NCI-H146 treated with DMSO at 0.1 percent for 48 hours (cell line): ENCODE data around the gene PADI3.
"Not testable (repeated sequence)": the region's sequence is repeated elsewhere in the genome, so short reads cannot be mapped to it uniquely, and the experiment has no call there.

Experiments used
- DNase-seq: peaks from one replicate; lab custom pipeline; 2025; ENCODE audit not compliant: unreplicated experiment; lab: John Stamatoyannopoulos, UW

PADI3 gene

DNA sequence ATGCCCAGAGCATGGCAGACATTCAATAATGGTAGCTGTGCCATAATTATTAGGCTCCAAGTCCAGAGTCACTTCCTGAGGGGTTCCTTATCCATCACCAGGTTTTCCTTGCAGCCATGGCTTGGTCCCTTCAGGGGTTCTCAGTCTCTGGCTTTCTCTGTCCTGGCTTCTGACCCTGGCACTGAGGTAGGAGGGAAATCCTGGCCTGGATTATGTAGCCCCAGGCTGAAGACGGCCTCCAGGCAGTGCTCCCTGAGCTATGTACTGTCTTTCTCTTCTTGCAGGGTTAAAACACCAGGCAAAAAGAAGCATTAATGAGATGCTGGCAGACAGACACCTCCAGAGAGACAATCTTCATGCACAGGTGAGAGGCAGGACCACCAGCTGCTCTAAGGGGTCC is 9.5 kb upstream of the PADI3 start:
- peak; percentile 72 for DNase-seq

DNA sequence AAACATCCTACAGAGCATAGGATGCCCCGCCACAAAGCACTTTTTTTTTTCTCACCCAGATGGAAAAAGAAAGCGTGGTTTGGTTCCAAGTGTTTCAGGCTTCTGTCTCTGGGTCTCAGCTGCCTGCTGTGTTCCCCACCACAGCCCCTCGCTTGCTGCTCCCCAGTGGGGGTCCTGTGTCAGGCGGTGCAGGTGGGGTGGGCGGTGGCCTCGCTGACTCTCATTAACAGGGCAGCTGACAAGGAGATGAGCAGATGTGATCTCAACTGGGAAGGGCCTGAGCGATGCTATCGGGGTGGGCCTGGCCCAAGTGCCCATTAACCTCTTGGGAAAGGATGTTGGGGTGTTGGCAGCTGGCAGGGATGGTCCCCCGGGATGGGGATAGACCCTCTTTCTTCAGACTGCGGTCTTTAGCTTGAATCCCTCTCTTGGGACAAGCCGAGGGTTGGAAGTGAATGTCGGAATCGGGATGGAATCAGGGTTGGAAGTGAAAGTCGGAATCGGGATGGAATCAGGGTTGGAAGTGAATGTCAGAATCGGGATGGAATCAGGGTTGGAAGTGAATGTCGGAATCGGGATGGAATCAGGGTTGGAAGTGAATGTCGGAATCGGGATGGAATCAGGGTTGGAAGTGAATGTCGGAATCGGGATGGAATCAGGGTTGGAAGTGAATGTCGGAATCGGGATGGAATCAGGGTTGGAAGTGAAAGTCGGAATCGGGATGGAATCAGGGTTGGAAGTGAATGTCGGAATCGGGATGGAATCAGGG is 7.7 kb upstream of the PADI3 start:
- DNase-seq = not testable (repeated sequence)

DNA sequence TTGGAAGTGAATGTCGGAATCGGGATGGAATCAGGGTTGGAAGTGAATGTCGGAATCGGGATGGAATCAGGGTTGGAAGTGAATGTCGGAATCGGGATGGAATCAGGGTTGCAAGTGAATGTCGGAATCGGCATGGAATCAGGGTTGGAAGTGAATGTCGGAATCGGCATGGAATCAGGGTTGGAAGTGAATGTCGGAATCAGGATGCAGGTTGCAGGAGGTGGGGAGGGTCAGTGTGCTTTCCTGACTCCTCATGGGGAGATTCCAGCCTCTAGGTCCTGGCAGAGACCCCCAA is 7.2 kb upstream of the PADI3 start:
- DNase-seq = not testable (repeated sequence)

DNA sequence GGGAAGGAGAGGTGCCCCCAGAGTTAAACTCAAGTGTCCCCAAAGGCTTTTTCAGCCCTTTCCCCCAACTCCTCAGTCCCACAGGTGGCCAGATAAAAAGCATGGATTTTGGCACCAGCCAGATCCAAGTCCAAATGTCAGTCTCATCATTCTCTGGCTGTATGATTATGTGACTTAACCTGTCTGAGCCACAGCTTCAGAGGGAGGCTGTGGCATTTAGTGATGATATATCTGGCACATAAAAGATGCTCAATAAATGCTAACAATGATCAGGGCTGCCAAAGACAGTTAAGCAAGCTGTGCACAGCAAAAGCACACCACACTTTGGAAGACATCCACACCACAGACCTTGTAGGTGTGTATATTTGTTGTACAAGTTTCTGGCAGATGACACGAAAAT is 5.6 kb upstream of the PADI3 start:
- DNase-seq = no peak

DNA sequence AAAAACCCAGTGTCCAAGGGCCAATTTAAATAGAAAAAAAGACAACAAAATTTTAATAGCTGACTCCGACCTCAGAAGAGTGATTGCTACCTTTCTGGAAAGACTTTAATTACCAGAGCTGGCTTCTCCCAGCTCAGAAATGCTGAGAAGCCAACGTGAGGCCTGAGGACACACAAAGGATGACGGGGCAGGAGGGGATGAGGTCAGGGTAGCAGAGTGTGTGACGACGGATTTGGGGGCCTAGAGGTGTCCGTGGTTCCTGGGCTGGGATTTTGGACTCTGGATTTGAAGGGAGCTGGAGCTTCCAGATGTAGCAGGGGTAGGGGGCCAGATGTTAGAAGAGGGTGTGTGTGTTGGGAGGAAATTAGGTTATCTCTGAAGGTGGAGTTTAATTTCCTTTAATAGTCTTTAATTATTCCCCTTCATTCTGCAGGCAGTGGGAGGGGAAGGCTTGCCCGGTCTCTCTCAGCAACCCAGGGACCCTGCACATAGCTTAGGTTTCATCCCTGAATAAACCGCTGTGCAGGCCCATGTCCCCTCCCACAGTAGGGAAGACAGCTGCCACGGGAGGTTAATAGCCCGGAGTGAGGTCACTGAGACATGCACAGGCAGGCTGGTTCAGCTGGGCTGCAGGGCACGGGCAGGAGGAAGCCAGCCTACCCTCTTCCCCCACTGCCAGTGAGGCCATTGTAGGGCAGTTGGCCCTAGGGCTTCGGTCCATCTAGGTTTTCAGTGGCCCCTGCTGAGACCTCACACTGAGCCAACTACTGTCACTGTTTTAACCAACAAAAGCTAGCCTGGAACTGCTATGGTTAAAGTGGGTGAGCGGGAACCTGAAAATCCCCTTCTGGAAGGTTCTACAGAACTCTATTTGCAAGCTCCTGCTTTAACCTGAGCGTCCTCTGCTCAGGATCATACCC is 3.8 kb upstream of the PADI3 start:
- peak; percentile 88 for DNase-seq

DNA sequence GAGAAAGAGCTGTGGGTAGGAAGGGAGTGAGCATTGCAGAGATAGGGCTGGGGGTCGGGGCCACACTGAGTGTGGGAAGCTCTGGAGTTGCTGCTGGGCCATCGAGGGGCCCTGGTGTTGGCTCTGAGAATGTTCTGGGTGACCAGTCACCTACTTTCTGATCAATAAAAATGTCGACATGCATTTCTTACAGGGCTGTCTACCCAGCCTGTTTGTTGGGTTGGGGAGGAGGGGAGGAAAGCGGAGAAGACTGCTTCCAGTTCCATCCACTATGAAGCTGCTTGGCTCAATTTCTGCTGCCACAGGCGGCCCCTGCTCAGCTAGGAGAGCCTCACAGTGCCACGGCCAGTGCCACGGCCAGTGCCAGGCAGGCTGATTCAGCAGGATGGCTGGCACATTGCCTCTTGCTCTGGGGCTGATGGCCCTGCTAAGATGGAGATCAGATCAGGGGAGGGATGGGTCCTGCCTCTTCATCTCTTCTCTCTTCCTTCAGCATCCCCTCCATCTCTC is 3.0 kb upstream of the PADI3 start:
- DNase-seq = no peak

DNA sequence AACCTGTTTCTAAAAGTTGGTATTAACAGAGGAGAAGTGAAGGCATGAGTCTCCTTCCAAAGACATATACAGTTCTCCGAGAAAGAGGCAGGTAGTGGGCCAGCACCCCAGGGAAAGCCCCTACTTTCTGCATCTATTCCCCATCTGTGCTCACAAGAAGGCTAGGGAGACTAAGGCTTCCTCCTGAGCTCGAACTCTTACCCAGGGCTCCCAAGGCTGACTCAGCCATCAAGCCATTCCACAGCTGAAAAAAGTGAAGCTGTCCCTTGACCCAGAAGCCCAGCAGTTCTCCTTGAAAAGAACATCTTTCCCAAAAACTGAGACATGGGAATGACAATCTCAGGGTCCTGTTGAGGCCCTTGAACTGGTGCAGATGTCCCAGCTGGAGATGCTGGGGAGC is 1.9 kb upstream of the PADI3 start:
- DNase-seq = no peak

DNA sequence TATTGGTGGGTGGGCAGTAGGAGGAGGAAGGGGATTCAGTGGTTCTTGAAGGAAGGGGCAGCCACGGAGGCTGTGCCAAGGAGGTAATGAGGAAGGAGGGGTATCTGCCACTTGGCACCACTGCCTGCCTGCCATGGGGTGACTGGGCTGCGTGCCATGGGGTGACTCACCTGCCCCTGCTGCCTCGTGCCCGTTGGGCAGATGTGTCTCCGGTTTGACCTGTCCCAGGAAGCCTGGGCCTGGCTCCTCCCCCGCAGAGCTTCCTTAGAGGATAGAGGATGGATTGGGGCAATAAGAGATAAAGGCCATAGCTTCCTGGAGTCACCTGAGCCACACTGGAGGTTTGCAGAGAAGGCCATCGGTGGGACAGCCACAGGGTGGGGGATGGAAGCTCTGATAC is 1.7 kb downstream of the PADI3 start:
- no peak for DNase-seq

DNA sequence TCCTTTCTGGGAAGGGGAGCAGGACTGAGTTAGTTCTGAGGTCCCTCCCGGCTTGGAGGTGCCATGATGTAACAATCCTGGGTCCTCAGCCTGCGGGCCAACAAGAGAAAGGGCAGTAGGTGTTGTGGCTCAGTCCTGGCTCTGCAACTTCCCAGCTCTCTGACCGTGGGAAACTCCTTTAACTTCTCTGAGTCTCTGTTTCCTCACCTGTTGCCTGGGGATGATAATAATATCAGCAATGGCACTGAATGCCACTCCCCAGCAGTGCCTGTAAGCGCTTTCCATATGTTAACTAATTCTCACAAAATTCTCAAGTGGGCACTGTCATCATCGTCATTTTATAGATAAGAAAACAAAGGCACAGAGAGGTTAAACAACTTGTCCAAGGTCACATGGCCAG is 2.3 kb downstream of the PADI3 start:
- no peak for DNase-seq

DNA sequence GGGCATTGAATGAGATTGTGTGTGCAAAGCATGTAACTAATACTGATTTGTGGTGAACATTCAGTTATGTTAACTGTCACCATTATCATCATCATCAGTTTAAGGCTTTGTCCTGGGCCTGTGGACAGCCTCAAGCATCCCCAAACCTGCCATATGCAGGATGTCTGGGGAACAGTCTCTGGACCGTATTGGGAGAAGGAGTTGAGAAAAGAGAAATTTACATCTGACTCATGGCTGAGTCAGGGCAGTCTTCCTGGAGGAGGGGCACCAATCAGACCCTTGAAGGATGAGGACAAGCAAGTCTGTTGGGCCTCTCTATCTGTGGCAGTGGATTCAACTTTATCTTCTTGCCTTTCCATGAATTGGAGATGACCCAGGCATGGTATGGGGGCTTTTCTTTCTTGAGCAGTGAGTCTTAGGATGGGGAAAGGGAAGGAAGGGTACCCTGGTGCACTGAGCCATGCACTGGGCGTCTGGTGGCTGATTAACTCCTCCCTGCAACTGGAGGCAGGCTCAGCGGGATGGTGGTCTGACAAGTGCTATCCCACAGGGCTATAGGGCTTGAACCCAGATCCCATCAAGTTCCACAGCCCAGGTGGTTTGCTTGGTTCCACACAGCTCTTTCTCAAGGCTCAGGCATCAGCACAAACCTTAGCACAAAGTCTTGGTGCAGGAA is 2.9 kb downstream of the PADI3 start:
- no peak for DNase-seq

DNA sequence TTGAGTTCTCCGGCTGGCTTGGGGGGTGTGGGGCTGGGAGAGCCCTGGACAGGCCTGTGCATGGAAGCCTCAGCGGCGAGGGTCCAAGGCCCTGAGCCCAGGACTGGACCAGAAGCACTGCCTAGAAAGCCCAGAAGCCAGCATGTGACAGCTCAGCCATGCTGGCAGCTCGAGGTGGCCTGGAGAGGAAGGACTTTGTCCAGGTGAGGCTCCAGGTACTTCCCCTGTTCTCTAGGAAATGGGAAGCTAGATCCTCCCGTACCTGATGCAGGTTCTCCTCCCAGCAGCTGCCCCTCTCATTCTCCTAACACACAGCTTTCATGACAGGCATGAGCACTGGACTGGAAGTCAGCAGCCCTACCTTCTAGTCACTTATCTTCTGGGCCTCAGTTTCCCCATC is 6.4 kb downstream of the PADI3 start:
- DNase-seq = no peak

DNA sequence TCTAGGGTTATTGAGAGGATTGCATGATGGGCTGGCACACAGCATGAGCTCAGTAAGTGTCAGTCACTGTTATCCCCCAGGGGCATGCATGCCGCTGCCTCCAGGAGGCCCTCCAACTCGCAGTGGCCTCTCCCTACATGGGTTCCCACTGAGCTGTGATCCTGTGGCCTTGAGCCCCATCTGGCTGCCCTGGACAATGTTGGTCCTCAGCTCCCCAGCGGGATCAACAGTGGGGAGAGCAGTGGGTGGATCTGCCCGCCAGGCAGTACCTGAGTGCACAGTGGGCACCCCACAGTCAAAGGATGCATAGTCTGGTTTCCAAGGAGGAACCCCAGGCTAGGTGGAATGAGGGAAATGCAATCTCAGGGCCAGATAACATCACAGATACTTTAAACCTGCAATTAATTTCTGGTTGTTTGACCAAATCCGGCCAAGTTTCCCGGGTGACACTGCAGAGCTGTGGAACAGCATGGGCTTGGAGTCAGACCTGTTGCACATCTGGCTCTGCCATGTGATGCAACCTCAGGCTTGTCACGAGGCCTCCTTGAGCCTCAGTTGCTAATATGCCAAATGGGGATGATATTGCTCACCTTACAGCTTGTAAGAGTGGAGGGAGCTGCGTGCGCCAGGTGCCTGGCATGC is 9.3 kb downstream of the PADI3 start:
- no peak for DNase-seq

DNA sequence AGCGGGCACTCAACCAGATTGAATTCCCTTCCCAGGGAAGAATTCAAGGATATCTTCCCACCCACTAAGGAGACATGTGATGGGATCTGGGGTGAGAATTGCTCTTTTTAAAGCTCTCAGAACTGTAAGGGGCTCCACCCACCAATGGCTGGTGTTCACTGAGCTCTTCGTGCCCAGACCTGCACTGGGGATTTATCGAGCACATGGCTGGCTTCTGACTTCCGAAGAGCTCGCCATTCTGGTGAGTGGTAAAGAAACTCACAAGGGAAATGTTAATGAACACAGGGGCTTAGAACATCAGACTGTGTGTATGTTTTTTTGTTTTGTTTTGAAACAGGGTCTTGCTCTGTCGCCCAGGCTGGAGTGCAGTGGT is 9.8 kb downstream of the PADI3 start:
- DNase-seq = no peak

DNA sequence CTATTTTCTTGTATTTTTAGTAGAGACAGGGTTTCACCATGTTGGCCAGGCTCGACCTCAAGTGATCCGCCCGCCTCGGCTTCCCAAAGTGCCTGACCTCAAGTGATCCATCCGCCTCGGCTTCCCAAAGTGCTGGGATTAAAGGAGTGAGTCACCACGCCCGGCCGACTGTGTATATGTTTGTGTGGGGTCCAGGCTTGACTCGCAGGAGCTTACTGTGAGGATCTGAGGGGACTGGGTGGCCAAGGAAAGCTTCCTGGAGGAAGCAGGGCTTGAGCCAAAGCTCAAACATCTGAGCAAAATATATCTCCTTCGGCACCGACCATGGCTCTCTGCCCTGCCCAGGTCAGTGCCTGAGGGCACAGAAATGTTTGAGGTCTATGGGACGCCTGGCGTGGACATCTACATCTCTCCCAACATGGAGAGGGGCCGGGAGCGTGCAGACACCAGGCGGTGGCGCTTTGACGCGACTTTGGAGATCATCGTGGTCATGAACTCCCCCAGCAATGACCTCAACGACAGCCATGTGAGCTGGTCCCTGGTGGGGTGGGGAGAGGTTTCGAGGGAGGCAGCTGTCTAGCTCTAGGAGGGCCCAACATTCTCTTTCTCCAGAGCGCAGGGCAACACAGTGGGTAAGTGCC is 10.5 kb downstream of the PADI3 start:
- DNase-seq = no peak

DNA sequence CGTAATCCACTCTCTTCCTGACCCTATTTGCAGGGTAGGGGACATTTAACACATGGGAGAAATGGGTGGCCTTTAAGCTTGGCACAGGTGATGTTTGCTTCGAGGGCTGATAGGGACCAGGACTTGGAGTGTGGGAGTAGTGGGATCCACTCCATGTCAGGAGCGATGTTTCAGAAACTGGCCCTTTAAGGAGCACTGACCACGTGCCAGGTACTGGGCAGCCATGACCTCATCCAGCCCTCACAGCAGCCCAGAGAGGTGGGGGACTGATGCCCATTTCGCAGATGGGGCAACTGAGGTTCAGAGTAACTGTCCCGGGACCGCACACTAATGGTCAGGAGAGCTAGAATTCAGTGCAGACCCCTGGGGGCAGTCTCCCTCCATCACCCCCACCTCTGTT is 11.4 kb downstream of the PADI3 start:
- DNase-seq = no peak

DNA sequence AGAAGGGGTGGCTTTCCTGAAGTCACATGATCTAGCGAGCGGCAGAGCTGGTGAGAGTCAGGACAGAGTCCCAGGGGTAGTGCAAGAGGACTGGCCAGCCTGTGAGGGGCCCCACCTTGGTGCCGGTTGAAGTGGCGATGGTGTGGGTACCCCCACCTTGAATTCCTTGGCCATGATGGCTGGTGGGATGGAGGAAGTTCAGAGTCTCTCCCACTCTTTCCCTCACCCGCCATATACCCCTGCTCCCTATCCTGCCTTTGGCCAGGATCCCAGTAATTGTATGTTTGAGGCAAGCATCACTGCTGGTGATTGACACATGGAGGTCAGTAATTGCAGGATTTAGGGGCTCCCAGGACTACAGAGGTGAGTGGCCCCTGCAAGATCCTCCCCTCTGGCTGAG is 11.8 kb downstream of the PADI3 start:
- no peak for DNase-seq

DNA sequence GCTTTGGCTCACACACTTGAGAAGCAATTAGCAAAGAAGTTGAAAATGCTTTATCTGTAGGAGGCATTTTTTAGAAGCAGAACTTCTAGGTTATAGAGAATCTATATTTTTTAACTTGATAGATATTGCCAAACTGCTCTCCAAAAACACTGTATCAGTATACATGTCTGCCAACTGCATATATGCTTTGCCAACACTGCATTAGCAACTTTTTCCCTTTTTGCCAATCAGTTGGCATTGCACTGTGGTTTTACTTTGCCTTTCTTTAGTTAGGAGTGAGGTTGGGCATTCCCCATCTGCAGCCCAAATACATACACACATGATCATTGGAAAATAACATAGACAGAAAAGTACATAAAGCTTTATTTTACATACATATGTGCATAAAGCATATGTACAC is 15.0 kb downstream of the PADI3 start:
- no peak for DNase-seq

DNA sequence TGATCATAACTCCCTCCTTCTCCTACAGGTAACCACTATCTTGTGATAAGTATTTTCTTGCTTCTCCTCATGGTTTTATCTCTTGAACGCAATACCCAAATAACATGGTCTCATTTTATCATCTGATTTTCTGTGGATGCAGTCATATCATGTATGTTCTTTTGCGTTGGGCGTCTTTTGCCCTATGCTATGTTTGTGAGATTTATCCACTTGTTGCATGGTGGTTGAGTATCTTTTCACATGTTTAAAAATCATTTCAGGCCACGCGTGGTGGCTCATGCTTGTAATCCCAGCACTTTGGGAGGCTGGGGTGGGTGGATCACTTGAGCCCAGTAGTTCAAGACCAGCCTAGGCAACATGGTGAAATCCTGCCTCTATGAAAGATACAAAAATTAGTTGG is 15.6 kb downstream of the PADI3 start:
- DNase-seq = no peak

DNA sequence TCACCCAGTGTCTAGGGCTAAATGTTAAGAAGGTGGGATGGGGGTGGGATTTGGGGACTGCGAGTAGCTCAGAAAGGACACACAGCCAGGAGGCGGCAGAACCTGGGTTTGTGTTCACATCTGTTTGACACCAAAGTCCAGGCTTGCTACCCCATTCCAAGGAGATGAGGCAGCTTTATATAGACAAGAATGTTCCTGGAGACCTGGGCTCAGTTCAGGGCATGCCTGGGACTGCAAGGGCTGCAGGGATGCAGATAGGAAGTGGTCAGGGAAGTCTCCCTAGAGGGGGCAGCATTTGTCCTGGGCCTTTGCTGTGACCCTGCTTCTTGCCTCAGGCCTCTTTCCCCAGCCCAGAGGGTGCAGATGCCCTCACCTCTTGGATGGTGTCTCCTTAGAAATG is 16.3 kb downstream of the PADI3 start:
- DNase-seq = no peak

DNA sequence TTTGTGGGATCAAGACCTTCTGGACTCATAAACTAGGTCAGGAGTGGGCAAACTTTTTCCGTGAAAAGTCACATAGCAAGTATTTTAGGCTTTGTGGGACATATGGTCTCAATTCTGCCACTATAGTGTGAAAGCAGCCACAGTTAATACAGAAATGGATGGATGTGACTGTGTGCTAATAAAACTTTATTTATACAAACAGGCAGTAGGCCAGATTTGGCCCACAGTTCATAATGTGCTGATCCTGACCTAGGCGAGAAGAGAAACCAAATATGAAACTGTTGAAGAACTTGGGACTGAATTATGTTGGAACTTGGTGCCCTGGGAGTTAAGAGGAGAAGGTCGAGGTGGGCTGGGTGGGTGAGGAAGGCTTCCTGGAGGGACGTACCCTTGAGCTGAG is 17.1 kb downstream of the PADI3 start:
- no peak for DNase-seq
